Measurements from ENCODE around the gene OR9Q1.

DNA sequence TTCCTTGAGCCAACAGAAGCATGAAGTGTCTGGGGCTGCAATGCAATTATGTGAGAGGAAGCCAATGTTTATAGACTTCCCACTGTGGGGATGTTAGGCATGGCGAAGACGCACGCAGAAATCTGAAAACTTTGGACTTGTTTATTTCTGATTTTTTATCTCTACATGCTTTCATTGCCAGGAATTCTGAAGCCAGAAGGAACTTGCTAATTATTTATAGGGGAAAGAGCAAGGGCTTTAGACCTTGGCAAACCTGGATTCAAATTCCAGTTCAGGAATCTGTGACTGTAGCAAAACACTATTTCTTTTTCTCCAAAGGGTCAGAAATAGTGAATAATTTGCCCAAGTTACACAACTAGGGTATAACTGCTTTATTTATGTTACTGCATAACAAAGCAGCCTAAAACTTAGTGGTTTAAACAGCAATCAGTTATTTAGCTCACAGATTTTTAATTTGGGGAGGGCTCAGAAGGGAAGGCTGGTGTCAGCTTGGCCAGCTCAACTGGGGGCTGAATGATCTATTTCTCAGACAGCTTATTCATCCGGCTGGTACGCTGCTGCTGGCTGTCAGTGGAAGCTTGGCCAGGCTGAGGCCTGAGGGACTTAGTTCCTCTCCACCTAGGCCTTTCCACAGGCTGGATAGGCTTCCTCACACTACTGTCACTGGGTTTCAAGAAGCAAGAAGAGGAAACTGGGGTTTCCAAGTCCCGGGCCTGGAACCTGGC lies 5.2 kb downstream of the OR9Q1 start:
- no peak for TF ChIP-seq CREB1 (CRISPR knock-in tag; IDR thresholded peaks at IDR 0.05; ENCODE audit: low read depth)
- TF ChIP-seq, protein P1, sequence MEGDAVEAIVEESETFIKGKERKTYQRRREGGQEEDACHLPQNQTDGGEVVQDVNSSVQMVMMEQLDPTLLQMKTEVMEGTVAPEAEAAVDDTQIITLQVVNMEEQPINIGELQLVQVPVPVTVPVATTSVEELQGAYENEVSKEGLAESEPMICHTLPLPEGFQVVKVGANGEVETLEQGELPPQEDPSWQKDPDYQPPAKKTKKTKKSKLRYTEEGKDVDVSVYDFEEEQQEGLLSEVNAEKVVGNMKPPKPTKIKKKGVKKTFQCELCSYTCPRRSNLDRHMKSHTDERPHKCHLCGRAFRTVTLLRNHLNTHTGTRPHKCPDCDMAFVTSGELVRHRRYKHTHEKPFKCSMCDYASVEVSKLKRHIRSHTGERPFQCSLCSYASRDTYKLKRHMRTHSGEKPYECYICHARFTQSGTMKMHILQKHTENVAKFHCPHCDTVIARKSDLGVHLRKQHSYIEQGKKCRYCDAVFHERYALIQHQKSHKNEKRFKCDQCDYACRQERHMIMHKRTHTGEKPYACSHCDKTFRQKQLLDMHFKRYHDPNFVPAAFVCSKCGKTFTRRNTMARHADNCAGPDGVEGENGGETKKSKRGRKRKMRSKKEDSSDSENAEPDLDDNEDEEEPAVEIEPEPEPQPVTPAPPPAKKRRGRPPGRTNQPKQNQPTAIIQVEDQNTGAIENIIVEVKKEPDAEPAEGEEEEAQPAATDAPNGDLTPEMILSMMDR (conservative IDR thresholded peaks at IDR 0.05; ENCODE audit: low read depth in 2 of 2) = no peak
- no peak for TF ChIP-seq EZH2 (IDR thresholded peaks at IDR 0.05; ENCODE audit: low read depth, unreplicated experiment)
- TF ChIP-seq, protein P2, sequence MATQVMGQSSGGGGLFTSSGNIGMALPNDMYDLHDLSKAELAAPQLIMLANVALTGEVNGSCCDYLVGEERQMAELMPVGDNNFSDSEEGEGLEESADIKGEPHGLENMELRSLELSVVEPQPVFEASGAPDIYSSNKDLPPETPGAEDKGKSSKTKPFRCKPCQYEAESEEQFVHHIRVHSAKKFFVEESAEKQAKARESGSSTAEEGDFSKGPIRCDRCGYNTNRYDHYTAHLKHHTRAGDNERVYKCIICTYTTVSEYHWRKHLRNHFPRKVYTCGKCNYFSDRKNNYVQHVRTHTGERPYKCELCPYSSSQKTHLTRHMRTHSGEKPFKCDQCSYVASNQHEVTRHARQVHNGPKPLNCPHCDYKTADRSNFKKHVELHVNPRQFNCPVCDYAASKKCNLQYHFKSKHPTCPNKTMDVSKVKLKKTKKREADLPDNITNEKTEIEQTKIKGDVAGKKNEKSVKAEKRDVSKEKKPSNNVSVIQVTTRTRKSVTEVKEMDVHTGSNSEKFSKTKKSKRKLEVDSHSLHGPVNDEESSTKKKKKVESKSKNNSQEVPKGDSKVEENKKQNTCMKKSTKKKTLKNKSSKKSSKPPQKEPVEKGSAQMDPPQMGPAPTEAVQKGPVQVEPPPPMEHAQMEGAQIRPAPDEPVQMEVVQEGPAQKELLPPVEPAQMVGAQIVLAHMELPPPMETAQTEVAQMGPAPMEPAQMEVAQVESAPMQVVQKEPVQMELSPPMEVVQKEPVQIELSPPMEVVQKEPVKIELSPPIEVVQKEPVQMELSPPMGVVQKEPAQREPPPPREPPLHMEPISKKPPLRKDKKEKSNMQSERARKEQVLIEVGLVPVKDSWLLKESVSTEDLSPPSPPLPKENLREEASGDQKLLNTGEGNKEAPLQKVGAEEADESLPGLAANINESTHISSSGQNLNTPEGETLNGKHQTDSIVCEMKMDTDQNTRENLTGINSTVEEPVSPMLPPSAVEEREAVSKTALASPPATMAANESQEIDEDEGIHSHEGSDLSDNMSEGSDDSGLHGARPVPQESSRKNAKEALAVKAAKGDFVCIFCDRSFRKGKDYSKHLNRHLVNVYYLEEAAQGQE (IDR thresholded peaks at IDR 0.05; ENCODE audit: unreplicated experiment) = no peak
- TF ChIP-seq EZH2phosphoT487 (IDR thresholded peaks at IDR 0.05; ENCODE audit: unreplicated experiment) = no peak
- no peak for TF ChIP-seq POLR2AphosphoS5 (IDR thresholded peaks at IDR 0.05; ENCODE audit: low read depth)
- TF ChIP-seq ZNF331 (CRISPR knock-in tag; IDR thresholded peaks at IDR 0.05; ENCODE audit: low read depth) = no peak
- no peak for TF ChIP-seq JUNB (IDR thresholded peaks at IDR 0.05; ENCODE audit: unreplicated experiment)
- TF ChIP-seq, protein P3, sequence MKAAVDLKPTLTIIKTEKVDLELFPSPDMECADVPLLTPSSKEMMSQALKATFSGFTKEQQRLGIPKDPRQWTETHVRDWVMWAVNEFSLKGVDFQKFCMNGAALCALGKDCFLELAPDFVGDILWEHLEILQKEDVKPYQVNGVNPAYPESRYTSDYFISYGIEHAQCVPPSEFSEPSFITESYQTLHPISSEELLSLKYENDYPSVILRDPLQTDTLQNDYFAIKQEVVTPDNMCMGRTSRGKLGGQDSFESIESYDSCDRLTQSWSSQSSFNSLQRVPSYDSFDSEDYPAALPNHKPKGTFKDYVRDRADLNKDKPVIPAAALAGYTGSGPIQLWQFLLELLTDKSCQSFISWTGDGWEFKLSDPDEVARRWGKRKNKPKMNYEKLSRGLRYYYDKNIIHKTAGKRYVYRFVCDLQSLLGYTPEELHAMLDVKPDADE (IDR thresholded peaks at IDR 0.05) = no peak
- TF ChIP-seq NANOG (IDR thresholded peaks at IDR 0.05; ENCODE audit: borderline replicate concordance) = no peak

Measured in GM23338 (cell line).